ENCODE measurements around the gene PLPP1.

PLPP1 gene

DNA sequence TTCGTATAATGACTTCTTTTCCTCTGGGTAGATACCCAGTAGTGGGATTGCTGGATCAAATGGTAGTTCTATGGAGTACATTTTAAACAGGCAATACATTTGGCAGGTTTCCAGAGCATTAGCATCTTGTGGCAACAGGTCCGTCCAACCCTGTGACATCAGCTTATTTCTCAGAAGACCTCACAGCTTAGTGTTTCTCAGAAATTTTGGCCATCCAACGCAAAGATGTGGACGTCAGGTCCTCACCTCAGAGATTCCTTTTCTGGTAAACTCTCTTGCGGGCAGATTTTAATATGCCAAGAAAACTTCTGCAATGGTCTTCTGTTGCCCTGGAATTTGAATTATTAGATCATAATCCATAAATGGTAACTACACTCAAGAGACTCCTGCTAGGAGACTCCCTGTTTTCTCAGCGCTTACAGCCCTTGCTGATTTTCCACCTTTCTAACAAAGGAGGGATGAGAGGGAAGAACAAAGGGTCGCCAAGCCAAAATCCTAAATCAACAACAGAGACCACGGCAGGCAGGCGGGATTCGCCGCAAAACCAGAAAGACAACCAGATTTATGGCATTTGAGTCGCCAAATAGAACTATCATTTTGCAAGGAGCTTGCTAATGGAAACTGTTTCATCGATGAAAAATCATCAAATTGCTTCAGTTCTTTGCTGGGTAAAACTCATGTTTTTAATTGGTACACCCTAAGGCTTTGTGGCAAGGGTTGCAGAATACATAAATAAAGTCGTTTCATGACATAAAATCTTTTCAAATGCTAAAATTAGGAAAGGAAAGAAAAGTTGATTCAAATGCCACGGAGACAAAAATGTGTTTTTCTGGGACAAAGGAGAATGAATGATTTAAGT lies 34.1 kb upstream of the PLPP1 start:
- TF ChIP-seq, protein P1, sequence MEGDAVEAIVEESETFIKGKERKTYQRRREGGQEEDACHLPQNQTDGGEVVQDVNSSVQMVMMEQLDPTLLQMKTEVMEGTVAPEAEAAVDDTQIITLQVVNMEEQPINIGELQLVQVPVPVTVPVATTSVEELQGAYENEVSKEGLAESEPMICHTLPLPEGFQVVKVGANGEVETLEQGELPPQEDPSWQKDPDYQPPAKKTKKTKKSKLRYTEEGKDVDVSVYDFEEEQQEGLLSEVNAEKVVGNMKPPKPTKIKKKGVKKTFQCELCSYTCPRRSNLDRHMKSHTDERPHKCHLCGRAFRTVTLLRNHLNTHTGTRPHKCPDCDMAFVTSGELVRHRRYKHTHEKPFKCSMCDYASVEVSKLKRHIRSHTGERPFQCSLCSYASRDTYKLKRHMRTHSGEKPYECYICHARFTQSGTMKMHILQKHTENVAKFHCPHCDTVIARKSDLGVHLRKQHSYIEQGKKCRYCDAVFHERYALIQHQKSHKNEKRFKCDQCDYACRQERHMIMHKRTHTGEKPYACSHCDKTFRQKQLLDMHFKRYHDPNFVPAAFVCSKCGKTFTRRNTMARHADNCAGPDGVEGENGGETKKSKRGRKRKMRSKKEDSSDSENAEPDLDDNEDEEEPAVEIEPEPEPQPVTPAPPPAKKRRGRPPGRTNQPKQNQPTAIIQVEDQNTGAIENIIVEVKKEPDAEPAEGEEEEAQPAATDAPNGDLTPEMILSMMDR (IDR thresholded peaks at IDR 0.05; ENCODE audit: low read depth, low read length) = no peak
- DNase-seq (ENCODE audit: low read depth in 2 of 2) = peak in 1 of 2 donors; percentile 21
- H3K4me3 ChIP-seq (replicated peaks in 1 of 2; ENCODE audit: low read depth in 2 of 2, low read length in 2 of 2) = no peak overlapping the region

- TF ChIP-seq, protein P1 (IDR thresholded peaks at IDR 0.05; ENCODE audit: low read depth, low read length) = no peak
- H3K4me3 ChIP-seq (replicated peaks in 1 of 2; ENCODE audit: low read depth in 2 of 2, low read length in 2 of 2) = no peak overlapping the region
- DNase-seq (ENCODE audit: low read depth in 2 of 2) = no peak
Measured at GRCh38 chr5:55564721-55565120, 30.0 kb upstream of the PLPP1 start.

DNA sequence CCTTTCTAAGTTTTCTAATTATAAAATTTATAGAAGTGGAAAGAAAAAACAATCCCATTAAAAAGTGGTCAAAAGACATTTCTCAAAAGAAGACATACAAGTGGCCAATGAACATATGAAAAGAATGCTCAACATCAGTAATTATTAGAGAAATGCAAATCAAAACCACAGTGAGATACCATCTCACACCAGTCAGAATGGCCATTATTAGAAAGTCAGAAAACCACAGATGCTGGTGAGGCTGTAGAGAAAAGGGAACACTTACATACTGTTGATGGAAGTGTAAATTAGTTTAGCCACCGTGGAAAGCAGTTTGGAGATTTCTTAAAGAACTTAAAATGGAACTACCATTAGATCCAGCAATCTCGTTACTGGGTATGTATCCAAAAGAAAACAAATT lies 23.7 kb upstream of the PLPP1 start:
- no peak overlapping the region for H3K4me3 ChIP-seq (replicated peaks in 1 of 2; ENCODE audit: low read depth in 2 of 2, low read length in 2 of 2)
- DNase-seq (ENCODE audit: low read depth in 2 of 2) = no peak
- TF ChIP-seq, protein P1 (IDR thresholded peaks at IDR 0.05; ENCODE audit: low read depth, low read length) = no peak

- no peak overlapping the region for H3K4me3 ChIP-seq (replicated peaks in 1 of 2; ENCODE audit: low read depth in 2 of 2, low read length in 2 of 2)
- TF ChIP-seq, protein P1 (IDR thresholded peaks at IDR 0.05; ENCODE audit: low read depth, low read length) = no peak
- DNase-seq (ENCODE audit: low read depth in 2 of 2) = no peak
Measured at GRCh38 chr5:55557123-55557522, 22.4 kb upstream of the PLPP1 start.

DNA sequence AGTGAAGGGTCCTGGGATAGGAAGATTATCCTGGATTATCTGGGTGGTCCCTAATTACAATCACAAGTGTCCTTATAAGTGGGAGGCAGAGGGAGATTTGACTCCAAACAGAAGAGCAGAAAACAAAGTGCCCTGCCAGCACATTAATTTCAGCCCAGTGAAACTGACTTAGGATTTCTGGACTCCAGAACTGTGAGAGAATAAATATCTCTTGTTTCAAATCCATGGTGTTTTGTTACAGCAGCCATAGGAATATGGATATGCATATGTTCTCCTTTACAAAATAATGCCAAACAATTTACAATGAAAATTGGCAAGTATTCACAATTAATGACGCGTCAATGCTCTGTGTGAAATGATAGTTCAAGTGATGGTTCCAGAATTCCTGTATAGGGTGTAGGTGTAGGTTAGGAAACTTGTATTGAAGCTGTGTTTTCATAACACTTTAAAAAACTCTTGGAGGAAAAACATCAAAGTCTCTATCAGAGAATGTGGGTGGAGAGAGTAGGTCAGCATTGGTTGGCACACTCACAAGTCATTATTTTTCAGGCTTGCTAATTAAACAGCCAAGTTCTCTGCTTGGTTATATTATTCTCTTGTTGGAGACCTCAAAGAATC lies 19.9 kb upstream of the PLPP1 start:
- H3K4me3 ChIP-seq (replicated peaks in 1 of 2; ENCODE audit: low read depth in 2 of 2, low read length in 2 of 2) = no peak overlapping the region
- DNase-seq (ENCODE audit: low read depth in 2 of 2) = no peak
- TF ChIP-seq, protein P1 (IDR thresholded peaks at IDR 0.05; ENCODE audit: low read depth, low read length) = no peak

- TF ChIP-seq, protein P1 (IDR thresholded peaks at IDR 0.05; ENCODE audit: low read depth, low read length) = no peak
- no peak overlapping the region for H3K4me3 ChIP-seq (replicated peaks in 1 of 2; ENCODE audit: low read depth in 2 of 2, low read length in 2 of 2)
- no peak for DNase-seq (ENCODE audit: low read depth in 2 of 2)
Measured at GRCh38 chr5:55551904-55552303, 17.1 kb upstream of the PLPP1 start.
